ENCODE results near the gene OSBPL10. TPM values are rescaled to one million over a fixed set of nuclear protein-coding genes. Genes with fewer than 3 reads are reported as not detected.

OSBPL10 gene
- total RNA-seq, 1 donor from 2014 or later: 52.7 TPM

- H3K27me3 ChIP-seq (ENCODE audit: insufficient read depth, low read length): no peaks in the 10 kb centered on the region
- Mint-ChIP-seq H3K9me3 (ENCODE audit: unreplicated experiment) (no peaks in the 10 kb centered on the region), H3K27me3 (ENCODE audit: low read depth, unreplicated experiment) (no peaks in the 10 kb centered on the region), H3K4me1 (ENCODE audit: low read depth, unreplicated experiment) (peaks cover 5% of the 10 kb centered on the region), H3K27ac (ENCODE audit: unreplicated experiment) (no peak overlapping the region), H3K36me3 (ENCODE audit: low read depth, unreplicated experiment) (peaks cover 14% of the 10 kb centered on the region), H3K4me3 (ENCODE audit: unreplicated experiment) (no peak overlapping the region)
- no peak overlapping the region for H3K27ac ChIP-seq (ENCODE audit: low read depth, low read length)
- FAIRE-seq: no peak
- H3K9me3 ChIP-seq (ENCODE audit: insufficient read depth, low read depth, low read length): no peaks in the 10 kb centered on the region
- no peak overlapping the region for H3K9ac ChIP-seq (ENCODE audit: low read length)
- no peak overlapping the region for H3K4me3 ChIP-seq (ENCODE audit: insufficient read depth, low read depth, low read length)
- H2AFZ ChIP-seq (ENCODE audit: low read depth, low read length): no peak overlapping the region
- no peak for DNase-seq (ENCODE audit: low read depth)
- H3K4me1 ChIP-seq (ENCODE audit: insufficient read depth, low read length): no peaks in the 10 kb centered on the region
- no peak overlapping the region for H3K4me2 ChIP-seq (ENCODE audit: low read length)
- H4K20me1 ChIP-seq (ENCODE audit: insufficient read depth, low read length): no peaks in the 10 kb centered on the region
- no peaks in the 10 kb centered on the region for H3K36me3 ChIP-seq (ENCODE audit: insufficient read depth, low read length)
- TF ChIP-seq EZH2 (IDR thresholded peaks at IDR 0.05; ENCODE audit: insufficient read depth, low read length) (no peak), CTCF (IDR thresholded peaks at IDR 0.05; ENCODE audit: insufficient read depth, low read depth, low read length) (no peak)
- peaks cover 2% of the 10 kb centered on the region for H3K79me2 ChIP-seq (ENCODE audit: insufficient read depth, low read length)
Measured at GRCh38 chr3:31868236-31868635, 112.8 kb downstream of the OSBPL10 start.

- H3K4me2 ChIP-seq (ENCODE audit: low read length): peak overlapping the region; percentile 40
Measured at GRCh38 chr3:31862666-31863279, 118.3 kb downstream of the OSBPL10 start.

More at GRCh38 chr3:31862666-31863279, 118.3 kb downstream of the OSBPL10 start:
- no peaks in the 10 kb centered on the region for H4K20me1 ChIP-seq (ENCODE audit: insufficient read depth, low read length)
- no peaks in the 10 kb centered on the region for H3K9me3 ChIP-seq (ENCODE audit: insufficient read depth, low read depth, low read length)
- H2AFZ ChIP-seq (ENCODE audit: low read depth, low read length): no peak overlapping the region
- Mint-ChIP-seq H3K36me3 (ENCODE audit: low read depth, unreplicated experiment) (peaks cover 15% of the 10 kb centered on the region), H3K27me3 (ENCODE audit: low read depth, unreplicated experiment) (no peaks in the 10 kb centered on the region), H3K4me1 (ENCODE audit: low read depth, unreplicated experiment) (peaks cover 3% of the 10 kb centered on the region), H3K27ac (ENCODE audit: unreplicated experiment) (no peak overlapping the region), H3K9me3 (ENCODE audit: unreplicated experiment) (no peaks in the 10 kb centered on the region), H3K4me3 (ENCODE audit: unreplicated experiment) (no peak overlapping the region)
- H3K27me3 ChIP-seq (ENCODE audit: insufficient read depth, low read length): no peaks in the 10 kb centered on the region
- no peak for TF ChIP-seq EZH2 (IDR thresholded peaks at IDR 0.05; ENCODE audit: insufficient read depth, low read length)
- TF ChIP-seq CTCF (IDR thresholded peaks at IDR 0.05; ENCODE audit: insufficient read depth, low read depth, low read length): no peak
- peaks cover 5% of the 10 kb centered on the region for H3K79me2 ChIP-seq (ENCODE audit: insufficient read depth, low read length)
- H3K9ac ChIP-seq (ENCODE audit: low read length): no peak overlapping the region
- H3K36me3 ChIP-seq (ENCODE audit: insufficient read depth, low read length): no peaks in the 10 kb centered on the region
- DNase-seq (ENCODE audit: low read depth) (peak; percentile 22), FAIRE-seq (no peak)
- no peak overlapping the region for H3K4me3 ChIP-seq (ENCODE audit: insufficient read depth, low read depth, low read length)
- H3K4me1 ChIP-seq (ENCODE audit: insufficient read depth, low read length): no peaks in the 10 kb centered on the region
- H3K27ac ChIP-seq (ENCODE audit: low read depth, low read length): no peak overlapping the region

Data from astrocyte (in vitro differentiated cells and primary cell).